HG02798 (cell line): ENCODE measurements around the gene HIC1.

ENCODE experiments used
- ATAC-seq: cut with Tn5 transposase; IDR thresholded peaks from one replicate; pipeline ENCODE4 v1.9.1; 2021; ENCODE audit warnings: mild to moderate bottlenecking; ENCODE audit not compliant: unreplicated experiment, poor library complexity

HIC1 gene

DNA sequence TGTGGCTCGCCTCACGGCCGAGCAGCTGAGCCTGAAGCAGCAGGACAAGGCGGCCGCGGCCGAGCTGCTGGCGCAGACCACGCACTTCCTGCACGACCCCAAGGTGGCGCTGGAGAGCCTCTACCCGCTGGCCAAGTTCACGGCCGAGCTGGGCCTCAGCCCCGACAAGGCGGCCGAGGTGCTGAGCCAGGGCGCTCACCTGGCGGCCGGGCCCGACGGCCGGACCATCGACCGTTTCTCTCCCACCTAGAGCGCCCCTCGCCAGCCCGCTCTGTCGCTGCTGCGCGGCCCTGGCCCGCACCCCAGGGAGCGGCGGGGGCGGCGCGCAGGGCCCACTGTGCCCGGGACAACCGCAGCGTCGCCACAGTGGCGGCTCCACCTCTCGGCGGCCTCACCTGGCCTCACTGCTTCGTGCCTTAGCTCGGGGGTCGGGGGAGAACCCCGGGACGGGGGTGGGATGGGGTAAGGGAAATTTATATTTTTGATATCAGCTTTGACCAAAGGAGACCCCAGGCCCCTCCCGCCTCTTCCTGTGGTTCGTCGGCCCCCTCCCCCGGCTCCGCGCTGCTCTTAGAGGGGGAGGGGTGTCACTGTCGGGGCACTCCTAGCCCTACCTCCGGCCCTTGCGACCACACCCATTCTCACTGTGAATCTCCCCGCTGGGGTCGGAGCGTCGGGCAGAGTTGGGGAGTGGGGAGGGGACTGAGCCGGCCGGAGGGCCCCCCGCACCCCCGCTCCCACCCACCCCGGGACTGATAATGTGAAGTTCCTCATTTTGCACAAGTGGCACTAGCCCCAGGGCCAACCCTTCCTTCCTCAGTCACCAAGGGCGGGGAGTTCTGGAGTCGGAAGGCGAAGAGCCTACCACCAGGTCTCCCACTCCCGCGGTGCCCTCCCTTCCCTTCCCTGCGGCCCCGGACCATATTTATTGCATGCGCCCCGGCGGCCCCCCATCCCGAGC, 4.0 kb downstream of the HIC1 start:
- ATAC-seq, result no peak

- ATAC-seq, result no peak
These were observed 4.9 kb downstream of the HIC1 start for GRCh38 chr17:2059547-2060384.

GRCh38 chr17:2060385-2060658, 5.4 kb downstream of the HIC1 start:
- no peak for ATAC-seq

DNA sequence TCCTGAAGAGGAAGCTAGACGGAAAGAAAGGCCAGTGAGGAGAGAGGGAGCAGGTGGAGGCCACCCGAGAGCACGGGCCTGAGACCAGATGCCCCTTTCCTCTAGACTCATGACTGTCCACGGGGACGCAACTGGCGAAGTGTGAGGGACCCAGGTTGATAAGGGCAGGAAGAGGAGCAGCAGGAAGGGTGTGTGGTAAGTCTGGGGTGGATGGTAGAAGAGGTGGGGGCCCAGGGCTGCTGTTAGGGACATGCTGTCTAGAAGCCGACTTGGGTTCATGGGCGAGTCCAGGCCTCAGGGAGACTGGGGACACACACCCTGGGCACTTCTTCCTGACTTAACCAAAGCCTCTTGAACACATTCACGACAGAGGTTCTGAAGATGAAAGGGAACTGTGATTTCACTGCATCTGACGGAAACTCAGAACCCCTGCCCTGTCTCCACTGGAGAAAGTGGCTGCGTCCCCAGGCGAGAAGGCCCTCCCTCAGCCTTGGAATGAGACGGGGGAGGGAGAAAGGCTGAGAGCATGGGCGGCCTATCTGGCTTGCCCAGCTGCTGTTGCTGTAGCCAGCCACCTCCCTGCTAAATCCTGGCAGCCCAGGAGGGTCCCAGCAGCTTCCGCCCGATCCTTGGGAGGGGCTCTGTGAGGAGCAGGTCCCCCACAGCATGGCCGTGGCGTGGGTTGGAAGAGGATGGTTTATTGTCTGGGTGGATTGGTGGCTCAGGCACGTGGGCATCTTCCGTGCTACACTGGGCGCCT, 6.0 kb downstream of the HIC1 start:
- no peak for ATAC-seq

GRCh38 chr17:2061441-2061958, 6.6 kb downstream of the HIC1 start:
- no peak for ATAC-seq

DNA sequence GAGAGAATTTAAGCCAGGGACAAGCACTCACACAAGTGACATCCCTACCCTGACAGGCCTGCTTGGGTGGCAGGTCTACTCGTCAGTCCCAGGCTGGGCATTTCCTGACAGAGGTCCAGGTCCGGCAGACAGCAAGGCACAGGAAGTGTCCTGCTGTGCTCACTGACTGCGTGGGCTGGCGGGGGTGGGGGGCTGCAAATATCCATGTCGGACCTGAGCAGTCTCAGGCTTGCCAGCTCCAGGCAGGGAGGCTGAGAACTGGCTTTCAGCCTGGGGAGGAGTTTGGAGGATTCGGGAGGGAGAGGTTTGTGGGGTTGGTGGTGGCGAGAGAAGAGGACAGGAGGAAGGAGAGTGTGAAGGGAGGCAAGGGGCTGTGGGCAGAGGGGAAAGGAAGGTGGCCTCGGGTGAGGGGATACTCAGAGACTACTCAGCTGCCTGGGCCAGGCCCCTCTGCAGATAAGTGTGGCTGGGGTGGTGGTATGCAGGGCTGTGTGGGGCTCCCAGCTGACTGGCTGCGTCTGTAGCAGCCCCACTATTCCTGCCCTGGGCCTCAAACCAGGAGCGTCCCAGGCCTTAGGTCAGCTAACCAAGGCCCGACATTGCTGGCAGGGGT, 7.8 kb downstream of the HIC1 start:
- ATAC-seq, result no peak

DNA sequence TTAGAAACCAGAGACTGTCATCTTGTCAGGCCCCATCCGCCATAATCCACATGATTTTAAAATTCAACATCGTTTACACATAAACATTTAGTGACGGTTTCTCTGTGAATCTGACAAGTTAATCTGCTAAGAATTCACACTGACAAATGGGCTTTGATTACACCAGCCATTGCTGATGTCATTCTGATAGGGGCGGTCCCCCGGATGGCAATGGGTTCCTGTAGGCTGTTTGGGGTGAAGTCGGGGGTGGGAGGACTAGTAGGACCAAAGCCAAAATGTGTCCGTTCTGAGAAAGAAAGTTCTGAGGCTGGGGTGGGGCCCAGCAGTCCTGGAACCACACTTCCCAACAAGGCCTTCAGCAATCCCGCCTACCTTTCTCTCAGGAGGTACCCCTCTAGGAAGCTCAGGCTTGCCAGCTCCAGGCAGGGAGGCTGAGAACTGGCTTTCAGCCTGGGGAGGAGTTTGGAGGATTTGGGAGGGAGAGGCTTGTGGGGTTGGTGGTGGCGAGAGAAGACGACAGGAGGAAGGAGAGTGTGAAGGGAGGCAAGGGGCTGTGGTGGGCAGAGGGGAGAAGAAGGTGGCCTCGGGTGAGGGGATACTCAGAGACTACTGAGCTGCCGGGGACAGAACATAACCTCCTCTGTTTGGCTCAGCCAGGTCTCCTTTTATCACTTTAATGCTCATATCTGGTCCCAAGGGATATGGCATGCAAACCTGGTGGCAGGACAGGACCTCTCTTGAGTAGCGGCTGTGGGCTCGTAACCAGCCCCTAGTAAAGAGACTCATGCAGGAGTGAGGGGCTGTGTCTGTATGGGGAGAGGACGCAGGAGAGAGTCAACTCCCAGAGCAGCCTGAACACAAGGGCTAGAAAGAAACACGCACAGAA, 8.6 kb downstream of the HIC1 start:
- ATAC-seq, result no peak

GRCh38 chr17:2064147-2064489, 9.2 kb downstream of the HIC1 start:
- ATAC-seq, result no peak

- no peak for ATAC-seq
These were observed 9.6 kb downstream of the HIC1 start for GRCh38 chr17:2064520-2064971.

GRCh38 chr17:2064980-2065785, 10.3 kb downstream of the HIC1 start:
- no peak for ATAC-seq

GRCh38 chr17:2065949-2066400, 11.1 kb downstream of the HIC1 start:
- no peak for ATAC-seq

DNA sequence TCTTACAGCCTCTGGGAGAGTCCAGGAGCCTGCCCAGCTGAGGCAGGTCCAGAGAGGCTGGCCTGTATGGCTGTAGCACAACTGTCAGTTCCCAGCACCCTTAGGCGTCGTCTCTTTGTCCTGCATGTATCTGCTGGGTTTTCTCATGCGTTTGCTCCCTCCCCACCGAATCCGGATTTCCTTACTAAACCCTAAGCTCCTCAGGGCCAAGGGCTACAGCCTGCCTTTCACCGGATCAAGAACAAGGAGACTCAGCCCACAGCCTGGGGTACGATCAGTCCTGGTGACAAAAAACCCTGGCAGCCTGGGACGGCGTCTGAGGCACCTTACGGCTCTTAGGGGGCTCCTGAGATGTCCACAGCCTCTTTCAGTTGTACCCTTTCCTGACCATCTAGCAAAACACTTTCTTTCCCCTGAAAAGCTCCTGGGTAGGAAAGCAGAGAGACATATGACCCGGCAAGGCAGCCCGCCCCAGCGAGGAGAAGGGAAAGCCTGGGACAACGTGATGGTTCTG, 12.2 kb downstream of the HIC1 start:
- no peak for ATAC-seq

- no peak for ATAC-seq
These were observed 12.7 kb downstream of the HIC1 start for GRCh38 chr17:2067608-2068024.

DNA sequence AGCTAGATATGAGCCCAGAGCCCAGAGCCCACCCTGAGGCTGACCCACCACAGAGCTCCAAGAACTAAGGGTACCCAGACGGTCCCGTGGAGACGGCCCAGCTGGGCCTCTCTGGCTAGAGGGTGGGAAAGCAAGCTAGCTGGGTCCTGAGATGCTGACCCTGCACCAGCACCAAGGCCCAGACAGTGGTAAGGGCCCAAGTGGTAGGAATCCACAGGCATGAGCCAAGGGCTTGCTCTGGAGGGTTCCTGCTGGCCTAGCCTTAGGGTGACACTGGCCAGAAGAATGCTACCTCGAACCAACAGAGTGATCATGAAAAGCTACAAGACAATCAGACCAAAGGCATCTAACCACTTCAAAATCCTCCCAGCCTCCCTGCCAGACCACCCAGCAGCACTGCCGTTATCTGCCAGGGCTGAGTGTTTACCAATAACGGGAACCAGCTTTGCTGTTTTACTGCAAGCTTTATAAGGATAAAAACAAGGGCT, 13.2 kb downstream of the HIC1 start:
- ATAC-seq, result no peak

DNA sequence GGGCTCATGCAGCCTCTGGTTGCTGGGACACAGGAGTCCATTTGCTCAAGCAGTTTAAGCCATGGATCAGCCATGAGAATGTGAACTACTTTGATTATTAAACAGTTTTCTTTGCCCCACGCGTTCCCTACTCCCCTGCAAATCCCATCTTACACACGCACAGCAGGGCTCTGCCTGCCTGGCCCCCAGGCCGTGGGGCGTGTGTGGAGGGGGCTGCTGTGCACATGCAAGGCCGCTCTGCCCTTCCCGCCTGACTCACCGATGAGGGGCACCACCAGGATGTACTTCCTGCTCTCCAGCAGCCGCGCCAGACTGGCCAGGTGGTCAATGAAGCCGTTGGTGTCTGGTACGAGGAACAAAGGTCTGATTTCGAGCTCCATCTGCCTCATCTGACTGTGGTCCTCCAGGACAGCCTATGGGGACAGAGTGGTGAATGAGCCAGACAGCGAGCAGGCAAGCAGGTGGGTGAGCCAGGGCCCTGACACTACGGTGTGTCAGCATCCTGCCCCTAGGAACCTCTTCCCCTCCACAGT, 13.7 kb downstream of the HIC1 start:
- ATAC-seq, result no peak

- peak; percentile 82 for ATAC-seq
These were observed 15.5 kb downstream of the HIC1 start for GRCh38 chr17:2070241-2071023.

DNA sequence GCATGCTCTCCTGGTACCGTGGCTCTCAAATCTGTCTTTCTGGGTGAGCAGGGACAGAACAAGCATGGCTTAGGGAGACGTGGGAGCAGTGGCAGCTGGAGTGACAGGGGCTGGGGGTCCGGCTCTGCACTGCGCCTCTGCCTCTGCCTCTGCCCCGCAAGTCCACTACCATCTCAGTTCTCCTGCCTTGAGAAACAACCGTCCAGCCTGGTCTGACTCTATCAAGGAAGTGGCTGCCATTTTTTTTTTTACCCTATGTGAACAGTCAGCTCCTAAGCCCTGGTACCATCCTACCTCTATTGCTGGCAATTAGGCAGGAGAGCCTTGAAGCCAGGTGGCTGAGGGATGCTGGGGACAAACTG, 16.1 kb downstream of the HIC1 start:
- no peak for ATAC-seq
